IMR-90 (cell line): ENCODE measurements around the gene OGFOD1. TPM values are rescaled to one million over a fixed set of nuclear protein-coding genes. Genes with fewer than 3 reads are reported as not detected.

Experiments used
- ATAC-seq: fragments of 200-7000 bp; cut with Tn5 transposase; 2 replicates; pipeline ENCODE4 v1.9.1; 2020; ENCODE audit warnings: low read depth, mild to moderate bottlenecking, moderate library complexity
- BruUV-seq: library from RNA; stranded (reverse); fragments of 400-500 nt; replicated peaks from 2 replicates; lab custom pipeline; 2021; lab: Mats Ljungman, UMichigan
- CTCF ChIA-PET: fragments of 300-600 bp; formaldehyde crosslinking; extraction: SDS; loops from one replicate; lab custom pipeline; 2021; ENCODE audit warnings: antibody characterized with exemption; lab: Yijun Ruan, JAX
- POLR2A ChIA-PET: fragments of 300-600 bp; sonication (Branson Sonifier 250); formaldehyde crosslinking; loops from one replicate; lab custom pipeline; 2022; ENCODE audit warnings: antibody characterized with exemption; ENCODE audit not compliant: unreplicated experiment; lab: Charles Lee
- DNase-seq: peaks from one replicate; pipeline ENCODE4 v3.0.0; 2013
- H2AFZ ChIP-seq: replicated peaks from 2 replicates; pipeline ENCODE3; 2013; ENCODE audit warnings: low read length, mild to moderate bottlenecking; ENCODE audit not compliant: poor library complexity
- H2AK5ac ChIP-seq: 2 replicates; pipeline ENCODE4 v1.6.1; 2013; ENCODE audit warnings: low read depth, low read length, inconsistent platforms
- H2AK9ac ChIP-seq: replicated peaks from 2 replicates; pipeline ENCODE3; 2013; ENCODE audit warnings: mild to moderate bottlenecking, low read depth, low read length, moderate library complexity; ENCODE audit not compliant: poor library complexity
- H2BK120ac ChIP-seq: 2 replicates; pipeline ENCODE4 v1.6.1; 2013; ENCODE audit warnings: low read depth, low read length, inconsistent platforms
- H2BK15ac ChIP-seq: 3 replicates; pipeline ENCODE4 v1.6.1; 2013; ENCODE audit warnings: low read depth, low read length, inconsistent platforms
- H2BK20ac ChIP-seq: 2 replicates; pipeline ENCODE4 v1.6.1; 2013; ENCODE audit warnings: low read depth, mild to moderate bottlenecking, inconsistent platforms, low read length, moderate library complexity
- H2BK5ac ChIP-seq: 2 replicates; pipeline ENCODE4 v1.6.1; 2013; ENCODE audit warnings: mild to moderate bottlenecking, low read depth, low read length, inconsistent platforms; ENCODE audit not compliant: poor library complexity, severe bottlenecking
- H3K14ac ChIP-seq: replicated peaks from 2 replicates; pipeline ENCODE4 v1.6.1; 2013; ENCODE audit warnings: low read depth, low read length, inconsistent platforms
- H3K18ac ChIP-seq: 2 replicates; pipeline ENCODE4 v1.6.1; 2013; ENCODE audit warnings: low read depth, low read length, control low read depth
- H3K23ac ChIP-seq: 2 replicates; pipeline ENCODE4 v1.6.1; 2013; ENCODE audit warnings: low read depth, low read length, inconsistent platforms
- H3K27ac ChIP-seq: 2 replicates; pipeline ENCODE4 v1.5.1; 2013; ENCODE audit warnings: mild to moderate bottlenecking, control low read depth, low read length; ENCODE audit not compliant: insufficient read depth
- H3K27me3 ChIP-seq: 2 replicates; pipeline ENCODE4 v1.6.1; 2013; ENCODE audit warnings: low read length; ENCODE audit not compliant: control insufficient read depth, insufficient read depth
- H3K36me3 ChIP-seq: 2 replicates; pipeline ENCODE4 v1.6.1; 2013; ENCODE audit warnings: low read length, mixed read lengths; ENCODE audit not compliant: control insufficient read depth, insufficient read depth
- H3K4ac ChIP-seq: 2 replicates; pipeline ENCODE4 v1.6.1; 2013; ENCODE audit warnings: low read depth, low read length, inconsistent platforms
- H3K4me1 ChIP-seq: 2 replicates; pipeline ENCODE4 v1.6.1; 2013; ENCODE audit warnings: low read length, mixed read lengths; ENCODE audit not compliant: control insufficient read depth, insufficient read depth
- H3K4me2 ChIP-seq: 2 replicates; pipeline ENCODE4 v1.6.1; 2013; ENCODE audit warnings: low read depth, mild to moderate bottlenecking, control low read depth, low read length, moderate library complexity
- H3K4me3 ChIP-seq: 2 replicates; pipeline ENCODE4 v1.5.1; 2013; ENCODE audit warnings: low read depth, mild to moderate bottlenecking, control low read depth, low read length, moderate library complexity; ENCODE audit not compliant: insufficient read depth
- H3K56ac ChIP-seq: 2 replicates; pipeline ENCODE4 v1.6.1; 2013; ENCODE audit warnings: low read length, inconsistent platforms; ENCODE audit not compliant: insufficient read depth; ENCODE audit errors: extremely low read depth
- H3K79me1 ChIP-seq, 2 experiments: 2 replicates each; pipeline ENCODE4 v1.6.1; 2013; ENCODE audit warnings: low read length in 2 of 2, inconsistent platforms in 1 of 2, low read depth in 1 of 2
- H3K9ac ChIP-seq: 2 replicates; pipeline ENCODE4 v1.6.1; 2013; ENCODE audit warnings: low read depth, low read length, control low read depth
- H3K9me1 ChIP-seq: 2 replicates; pipeline ENCODE4 v1.6.1; 2013; ENCODE audit warnings: low read length, inconsistent platforms; ENCODE audit not compliant: insufficient read depth
- H3K9me3 ChIP-seq: 2 replicates; pipeline ENCODE4 v1.6.1; 2013; ENCODE audit warnings: low read length; ENCODE audit not compliant: control insufficient read depth, insufficient read depth
- H4K20me1 ChIP-seq: 2 replicates; pipeline ENCODE4 v1.6.1; 2013; ENCODE audit warnings: low read length, inconsistent platforms; ENCODE audit not compliant: insufficient read depth
- H4K5ac ChIP-seq: 2 replicates; pipeline ENCODE4 v1.6.1; 2013; ENCODE audit warnings: mild to moderate bottlenecking, low read depth, low read length, control low read depth
- H4K8ac ChIP-seq, 2 experiments: 2 replicates each; pipeline ENCODE4 v1.6.1; 2013; ENCODE audit warnings: low read depth in 2 of 2, low read length in 2 of 2, control low read depth in 1 of 2, inconsistent platforms in 1 of 2
- H4K91ac ChIP-seq: 2 replicates; pipeline ENCODE4 v1.6.1; 2013; ENCODE audit warnings: low read depth, low read length, inconsistent platforms; ENCODE audit not compliant: insufficient read depth
- BHLHE40 ChIP-seq: fragments of 150-350 bp; IDR thresholded peaks from 2 replicates; pipeline ENCODE4 v1.6.1; 2016; ENCODE audit warnings: mild to moderate bottlenecking, low read depth, low read length
- CEBPB ChIP-seq: IDR thresholded peaks from 2 replicates; pipeline ENCODE4 v1.6.1; 2012; ENCODE audit warnings: low read depth, low read length, improper control_type of control experiment
- FOS ChIP-seq: fragments of 150-350 bp; IDR thresholded peaks from 2 replicates; pipeline ENCODE4 v1.6.1; 2016; ENCODE audit warnings: low read depth, low read length
- MAFK ChIP-seq: IDR thresholded peaks from 2 replicates; pipeline ENCODE4 v1.6.1; 2012; ENCODE audit warnings: low read depth, low read length, improper control_type of control experiment
- MXI1 ChIP-seq: IDR thresholded peaks from 2 replicates; pipeline ENCODE4 v1.6.1; 2012; ENCODE audit warnings: low read depth, mild to moderate bottlenecking, low read length, moderate library complexity, borderline replicate concordance
- POLR2A ChIP-seq: IDR thresholded peaks from 2 replicates; pipeline ENCODE4 v1.6.1; 2012; ENCODE audit warnings: mild to moderate bottlenecking, low read depth, low read length
- RCOR1 ChIP-seq: IDR thresholded peaks from 2 replicates; pipeline ENCODE4 v1.6.1; 2012; ENCODE audit warnings: mild to moderate bottlenecking, low read length, improper control_type of control experiment; ENCODE audit not compliant: insufficient replicate concordance
- RFX5 ChIP-seq: IDR thresholded peaks from 2 replicates; pipeline ENCODE4 v1.8.0; 2012; ENCODE audit warnings: low read depth, mild to moderate bottlenecking, low read length, moderate library complexity
- SMC3 ChIP-seq: fragments of 150-350 bp; IDR thresholded peaks from 2 replicates; pipeline ENCODE4 v1.6.1; 2016; ENCODE audit warnings: low read depth, mild to moderate bottlenecking, antibody characterized with exemption, low read length, moderate library complexity
- WGBS, 2 experiments: methylation state at CpG; one replicate each; pipeline versions ENCODE4 v1.1.5 to v1.1.7; 2013; ENCODE audit warnings: missing lambda C conversion rate in 2 of 2; ENCODE audit not compliant: insufficient read length in 1 of 2; ENCODE audit errors: extremely low coverage in 2 of 2; 5-methylcytosine and 5-hydroxymethylcytosine counted together
- dilution Hi-C: fragments of 300-500 bp; cut with HindIII; formaldehyde crosslinking; loops from one replicate; pipeline ENCODE4 v1.14.3; 2018; ENCODE audit warnings: low sequenced_read_pairs; ENCODE audit not compliant: unreplicated experiment
- in situ Hi-C: fragments of 300-500 bp; cut with MboI; formaldehyde crosslinking; loops from 3 replicates; pipeline ENCODE4 v1.14.3; 2019; ENCODE audit warnings: low sequenced_read_pairs, inconsistent platforms, mixed read lengths
- intact Hi-C: fragments of 100-400 bp; cut with micrococcal nuclease; formaldehyde crosslinking; loops from 2 replicates; pipeline ENCODE4 v1.10.0; 2022
- polyA plus RNA-seq, 3 experiments: library from polyadenylated mRNA; depleted of rRNA; stranded (reverse); fragments of >200 nt; gene quantifications; 2 replicates each; pipeline ENCODE4 v1.2.3, GENCODE V29; 2012; ENCODE audit warnings: low replicate concordance in 1 of 3
- total RNA-seq: library from RNA; depleted of rRNA; stranded (reverse); fragments of >200 nt; gene quantifications from 2 replicates; pipeline ENCODE4 v1.2.3, GENCODE V29; 2012
- TF ChIP-seq, protein P1 (sequence below): fragments of 150-350 bp; IDR thresholded peaks from 2 replicates; pipeline ENCODE4 v1.6.1; 2017; ENCODE audit warnings: mild to moderate bottlenecking, antibody characterized with exemption, low read length, low read depth
- TF ChIP-seq, protein P2 (sequence below): fragments of 150-350 bp; IDR thresholded peaks from 2 replicates; pipeline ENCODE4 v1.6.1; 2016; ENCODE audit warnings: low read depth, mild to moderate bottlenecking, low read length, moderate library complexity, borderline replicate concordance
- TF ChIP-seq, protein P3 (sequence below): conservative IDR thresholded peaks from 2 replicates; pipeline ENCODE4 v1.5.1; 2012; ENCODE audit warnings: mild to moderate bottlenecking, low read depth, low read length, improper control_type of control experiment

Gene OGFOD1
- total and polyA plus RNA-seq, 2 of the 4 experiments (the other 2 are of a cell fraction), result 43.5 to 103 TPM

DNA sequence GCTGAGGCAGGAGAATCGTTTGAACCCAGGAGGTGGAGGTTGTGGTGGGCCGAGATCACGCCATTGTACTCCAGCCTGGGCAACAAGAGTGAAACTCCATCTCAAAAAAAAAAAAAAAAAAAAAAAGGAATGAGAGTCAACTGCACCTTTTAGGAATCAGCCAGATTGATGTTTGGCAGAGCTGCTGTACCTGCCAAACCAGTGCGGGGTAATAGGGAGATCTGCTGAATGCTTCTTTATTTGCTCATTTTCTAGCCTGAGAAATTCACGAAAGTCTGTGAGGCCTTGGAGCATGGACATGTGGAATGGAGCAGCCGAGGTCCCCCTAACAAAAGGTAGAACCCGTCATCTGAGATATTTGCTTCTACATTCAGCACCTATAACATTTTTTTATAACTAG lies 18.4 kb downstream of the OGFOD1 start:
- Histone ChIP-seq H3K79me1 (peaks cover 3 to 7% of the 10 kb centered on the region in 2 experiments; a peak in 3 of 4 replicates), H2BK5ac (no peak overlapping the region), H3K18ac (no peak overlapping the region), H2AFZ (no peak overlapping the region), H4K20me1 (no peaks in the 10 kb centered on the region), H4K8ac (no peak overlapping the region), H3K4me3 (no peak overlapping the region), H4K5ac (no peak overlapping the region), H4K91ac (no peak overlapping the region), H2BK20ac (no peak overlapping the region), H2BK120ac (no peak overlapping the region), H3K9me3 (no peaks in the 10 kb centered on the region), H2AK5ac (no peak overlapping the region), H2AK9ac (no peak overlapping the region), H3K4me2 (no peak overlapping the region), H3K14ac (no peak overlapping the region), H3K27ac (no peak overlapping the region), H3K27me3 (no peaks in the 10 kb centered on the region), H3K36me3 (peaks cover 49% of the 10 kb centered on the region), H3K9ac (no peak overlapping the region), H3K9me1 (no peaks in the 10 kb centered on the region), H2BK15ac (no peak overlapping the region), H3K4me1 (no peaks in the 10 kb centered on the region), H3K56ac (no peak overlapping the region), H3K23ac (no peak overlapping the region), H3K4ac (no peak overlapping the region)
- intact Hi-C loops, result loop anchor here (2.0 kb wide), 1 partner anchor 13 kb away; no protein-coding TSS in a partner anchor
- CTCF ChIA-PET, result interaction anchor here (1.0 kb wide), 1 partner anchor 232 kb away, joined by 4 read pairs; no protein-coding TSS in a partner anchor
- WGBS, 2 experiments, result no CpG with 5 or more reads among the region's 7 CpGs
- BruUV-seq, result no TSS peak
- TF ChIP-seq BHLHE40, result no peak
- no peak for TF ChIP-seq MXI1
- TF ChIP-seq MAFK, result no peak
- no peak for TF ChIP-seq POLR2A
- TF ChIP-seq CEBPB, result no peak
- TF ChIP-seq, protein P1, sequence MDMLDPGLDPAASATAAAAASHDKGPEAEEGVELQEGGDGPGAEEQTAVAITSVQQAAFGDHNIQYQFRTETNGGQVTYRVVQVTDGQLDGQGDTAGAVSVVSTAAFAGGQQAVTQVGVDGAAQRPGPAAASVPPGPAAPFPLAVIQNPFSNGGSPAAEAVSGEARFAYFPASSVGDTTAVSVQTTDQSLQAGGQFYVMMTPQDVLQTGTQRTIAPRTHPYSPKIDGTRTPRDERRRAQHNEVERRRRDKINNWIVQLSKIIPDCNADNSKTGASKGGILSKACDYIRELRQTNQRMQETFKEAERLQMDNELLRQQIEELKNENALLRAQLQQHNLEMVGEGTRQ, result no peak
- no peak for TF ChIP-seq RFX5
- TF ChIP-seq SMC3, result no peak
- no peak for TF ChIP-seq RCOR1
- TF ChIP-seq, protein P2, sequence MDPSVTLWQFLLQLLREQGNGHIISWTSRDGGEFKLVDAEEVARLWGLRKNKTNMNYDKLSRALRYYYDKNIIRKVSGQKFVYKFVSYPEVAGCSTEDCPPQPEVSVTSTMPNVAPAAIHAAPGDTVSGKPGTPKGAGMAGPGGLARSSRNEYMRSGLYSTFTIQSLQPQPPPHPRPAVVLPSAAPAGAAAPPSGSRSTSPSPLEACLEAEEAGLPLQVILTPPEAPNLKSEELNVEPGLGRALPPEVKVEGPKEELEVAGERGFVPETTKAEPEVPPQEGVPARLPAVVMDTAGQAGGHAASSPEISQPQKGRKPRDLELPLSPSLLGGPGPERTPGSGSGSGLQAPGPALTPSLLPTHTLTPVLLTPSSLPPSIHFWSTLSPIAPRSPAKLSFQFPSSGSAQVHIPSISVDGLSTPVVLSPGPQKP, result no peak
- TF ChIP-seq, protein P3, sequence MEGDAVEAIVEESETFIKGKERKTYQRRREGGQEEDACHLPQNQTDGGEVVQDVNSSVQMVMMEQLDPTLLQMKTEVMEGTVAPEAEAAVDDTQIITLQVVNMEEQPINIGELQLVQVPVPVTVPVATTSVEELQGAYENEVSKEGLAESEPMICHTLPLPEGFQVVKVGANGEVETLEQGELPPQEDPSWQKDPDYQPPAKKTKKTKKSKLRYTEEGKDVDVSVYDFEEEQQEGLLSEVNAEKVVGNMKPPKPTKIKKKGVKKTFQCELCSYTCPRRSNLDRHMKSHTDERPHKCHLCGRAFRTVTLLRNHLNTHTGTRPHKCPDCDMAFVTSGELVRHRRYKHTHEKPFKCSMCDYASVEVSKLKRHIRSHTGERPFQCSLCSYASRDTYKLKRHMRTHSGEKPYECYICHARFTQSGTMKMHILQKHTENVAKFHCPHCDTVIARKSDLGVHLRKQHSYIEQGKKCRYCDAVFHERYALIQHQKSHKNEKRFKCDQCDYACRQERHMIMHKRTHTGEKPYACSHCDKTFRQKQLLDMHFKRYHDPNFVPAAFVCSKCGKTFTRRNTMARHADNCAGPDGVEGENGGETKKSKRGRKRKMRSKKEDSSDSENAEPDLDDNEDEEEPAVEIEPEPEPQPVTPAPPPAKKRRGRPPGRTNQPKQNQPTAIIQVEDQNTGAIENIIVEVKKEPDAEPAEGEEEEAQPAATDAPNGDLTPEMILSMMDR, result no peak
- no peak for TF ChIP-seq FOS
- in situ Hi-C loops, result no loop called here
- ATAC-seq (no peak), DNase-seq (no peak)
- dilution Hi-C loops, result no loop called here
- POLR2A ChIA-PET, result no interaction called here
